Stimulated activated CD8-positive, alpha-beta memory T cell treated with anti-CD3 and anti-CD28 coated beads, Interleukin-2, amount 100 ng/mL, for 48 hours (primary cell): ENCODE results near the gene DYNC1H1.
"Not testable (repeated sequence)": the region's sequence is repeated elsewhere in the genome, so short reads cannot be mapped to it uniquely, and the experiment has no call there.

Source experiments
- DNase-seq, 2 donors: peaks; one replicate each; pipeline ENCODE4 v3.0.0-alpha.2; 2020; ENCODE audit warnings: low read depth in 2 of 2

DYNC1H1 gene

GRCh38 chr14:102063808-102064429 lies 99.5 kb downstream of the DYNC1H1 start:
- no peak for DNase-seq

- not testable (repeated sequence) for DNase-seq
Observed at GRCh38 chr14:102064590-102064989, 100.2 kb downstream of the DYNC1H1 start.

DNA sequence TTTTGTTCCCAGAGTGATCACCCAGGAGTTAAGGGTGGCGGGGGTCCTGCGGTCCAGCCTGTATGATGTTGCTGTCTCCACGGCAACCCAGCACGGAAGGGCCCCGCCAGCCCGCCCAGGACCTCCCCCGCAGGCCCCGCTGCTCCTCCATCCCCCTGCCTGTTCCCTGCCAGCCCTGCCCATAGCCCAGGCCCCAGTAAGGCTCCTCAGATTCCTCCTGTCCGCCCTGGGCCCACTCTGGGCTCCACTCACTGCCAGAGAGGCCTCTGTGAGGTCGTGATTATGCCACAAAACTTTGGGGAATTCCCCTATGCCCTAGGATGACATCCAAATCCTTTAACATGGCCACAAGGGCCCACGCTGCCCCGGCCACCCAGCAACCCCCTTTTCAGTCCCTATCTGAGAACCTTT lies 101.7 kb downstream of the DYNC1H1 start:
- no peak for DNase-seq

- no peak for DNase-seq
Observed at GRCh38 chr14:102071283-102071998, 107.1 kb downstream of the DYNC1H1 start.

DNA sequence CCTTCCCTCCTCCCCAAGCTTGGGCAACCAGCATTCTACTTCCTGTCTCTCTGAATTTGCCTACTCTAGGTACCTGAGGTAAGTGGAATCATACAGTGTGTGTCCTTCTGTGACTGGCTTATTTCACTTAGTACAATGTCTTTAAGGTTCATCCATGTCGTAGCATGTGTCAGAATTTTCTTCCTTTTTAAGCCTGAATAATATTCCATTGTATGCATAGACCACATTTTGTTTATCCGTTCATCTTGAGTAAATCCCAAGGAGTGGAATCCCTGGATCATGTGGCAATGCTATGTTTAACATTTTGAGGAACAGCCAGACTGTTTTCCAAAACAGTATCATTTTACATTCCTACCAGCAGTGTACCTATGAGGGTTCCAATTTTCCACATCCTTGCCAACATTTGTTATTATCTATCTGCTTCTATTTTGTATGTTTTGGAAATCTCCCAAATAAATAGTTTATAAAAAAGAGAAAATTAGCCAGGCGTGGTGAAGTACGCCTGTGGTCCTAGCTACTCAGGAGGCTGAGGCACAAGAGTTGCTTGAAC lies 110.1 kb downstream of the DYNC1H1 start:
- DNase-seq = no peak

DNA sequence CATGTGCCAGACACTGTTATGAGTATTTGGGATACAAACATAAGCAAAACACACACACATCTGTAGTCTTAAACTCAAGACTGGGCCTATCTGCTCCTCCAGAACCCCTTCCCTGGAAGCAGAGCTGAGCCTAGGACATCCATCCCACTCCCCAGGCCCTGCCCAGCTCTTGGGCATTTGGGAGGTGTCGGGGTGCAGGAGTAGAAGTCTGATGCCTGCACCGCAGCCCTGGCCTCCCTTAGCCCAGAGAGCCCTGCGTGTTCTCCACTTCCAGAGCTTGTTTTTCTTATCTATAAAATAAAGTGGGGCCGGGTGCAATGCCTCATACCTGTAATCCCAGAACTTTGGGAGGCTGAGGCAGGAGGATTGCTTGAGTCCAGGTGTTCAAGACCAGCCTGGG lies 110.8 kb downstream of the DYNC1H1 start:
- DNase-seq = no peak

DNA sequence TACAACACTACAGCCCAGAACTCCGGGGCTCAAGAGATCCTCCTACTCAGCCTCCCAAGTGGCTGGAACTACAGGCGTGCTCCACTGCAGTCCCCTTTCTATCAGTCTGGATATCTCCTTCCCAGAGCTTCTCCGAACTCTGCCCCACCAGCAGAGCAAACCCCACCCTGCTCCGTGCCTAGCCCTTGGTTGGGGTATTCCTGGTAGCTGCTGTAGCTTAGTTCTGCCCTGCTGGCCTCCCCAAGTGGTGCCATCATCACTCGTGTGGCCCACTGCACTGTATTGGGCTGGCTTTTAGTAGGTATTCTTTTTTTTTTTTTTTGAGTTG lies 113.0 kb downstream of the DYNC1H1 start:
- DNase-seq = no peak

- not testable (repeated sequence) for DNase-seq
Observed at GRCh38 chr14:102078361-102078791, 114.0 kb downstream of the DYNC1H1 start.

DNA sequence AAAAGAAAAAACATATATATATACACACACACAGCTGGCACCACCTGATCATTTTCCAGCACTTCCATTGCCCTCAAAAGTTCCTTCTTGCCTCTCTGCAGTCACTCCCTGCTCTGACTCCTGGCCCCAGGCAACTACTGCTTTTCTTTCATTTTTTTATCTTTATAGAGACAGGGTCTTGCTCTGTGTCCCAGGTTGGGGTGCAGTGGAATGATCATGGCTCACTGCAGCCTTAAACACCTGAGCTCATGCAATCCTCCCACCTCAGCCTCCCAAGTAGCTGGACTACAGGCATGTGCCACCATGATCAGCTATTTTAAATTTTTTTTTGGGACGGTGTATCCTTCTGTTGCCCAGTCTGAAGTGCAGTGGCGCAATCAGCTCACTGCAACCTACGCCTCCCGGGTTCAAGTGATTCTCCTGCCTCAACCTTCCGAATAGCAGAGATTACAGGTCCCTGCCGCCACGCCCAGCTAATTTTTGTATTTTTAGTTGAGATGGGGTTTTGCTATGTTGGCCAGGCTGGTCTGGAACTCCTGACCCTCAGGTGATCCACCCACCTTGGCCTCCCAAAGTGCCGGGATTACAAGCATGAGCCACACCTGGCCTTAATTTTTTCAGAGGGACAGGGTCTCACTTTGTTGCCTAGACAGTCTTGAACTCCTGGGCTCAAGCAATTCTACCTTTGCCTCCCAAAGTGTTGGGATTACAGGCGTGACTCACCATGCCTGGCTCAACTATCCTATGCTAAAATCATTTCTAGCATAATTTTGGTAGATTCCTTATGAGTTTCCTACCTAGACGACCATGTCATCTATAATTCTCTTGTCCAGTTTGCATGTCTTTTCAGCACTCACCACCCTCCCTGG lies 114.7 kb downstream of the DYNC1H1 start:
- no peak for DNase-seq

- DNase-seq = no peak
Observed at GRCh38 chr14:102079700-102079979, 115.3 kb downstream of the DYNC1H1 start.

DNA sequence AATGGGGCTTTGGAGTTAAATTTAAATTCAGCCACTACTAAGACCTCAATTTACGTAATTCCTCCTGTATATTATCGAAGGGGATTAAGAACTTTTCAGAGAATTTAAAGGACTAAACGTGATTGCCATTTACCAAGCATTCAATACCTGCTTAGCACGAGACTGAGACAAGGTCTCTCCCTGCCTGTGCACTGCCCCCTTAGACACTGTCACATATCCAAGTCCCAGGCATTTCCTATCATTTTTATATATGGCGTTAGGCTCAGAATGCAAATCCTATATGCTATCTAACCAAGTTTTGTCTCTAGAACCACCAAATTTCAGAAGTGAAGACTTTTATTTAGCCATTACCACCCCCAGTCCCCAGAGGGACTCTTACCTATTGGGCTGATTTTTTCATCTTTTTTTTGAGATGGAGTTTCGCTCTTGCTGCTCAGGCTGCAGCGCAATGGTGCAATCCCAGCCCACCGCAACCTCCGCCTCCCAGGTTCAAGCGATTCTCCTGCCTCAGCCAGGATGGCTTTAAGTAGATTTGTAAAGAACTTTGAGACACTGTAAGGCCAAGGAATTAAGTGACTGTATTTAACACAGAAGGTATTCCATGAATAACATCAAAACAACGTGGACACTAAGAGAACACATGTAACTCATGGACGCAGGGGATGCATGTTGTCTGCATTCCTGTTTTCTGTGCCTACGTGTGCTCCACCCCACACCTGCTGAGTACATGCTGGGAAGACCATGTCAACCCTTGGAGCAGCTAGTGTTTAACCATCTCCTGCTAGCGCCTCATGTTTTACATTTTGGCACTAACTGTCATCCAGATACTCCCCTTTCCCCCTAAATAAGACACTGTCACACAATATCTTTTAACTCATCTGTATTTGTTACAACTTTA lies 116.1 kb downstream of the DYNC1H1 start:
- DNase-seq = no peak

- no peak for DNase-seq
Observed at GRCh38 chr14:102081231-102082080, 117.1 kb downstream of the DYNC1H1 start.

- DNase-seq = not testable (repeated sequence)
Observed at GRCh38 chr14:102084522-102084921, 120.1 kb downstream of the DYNC1H1 start.

DNA sequence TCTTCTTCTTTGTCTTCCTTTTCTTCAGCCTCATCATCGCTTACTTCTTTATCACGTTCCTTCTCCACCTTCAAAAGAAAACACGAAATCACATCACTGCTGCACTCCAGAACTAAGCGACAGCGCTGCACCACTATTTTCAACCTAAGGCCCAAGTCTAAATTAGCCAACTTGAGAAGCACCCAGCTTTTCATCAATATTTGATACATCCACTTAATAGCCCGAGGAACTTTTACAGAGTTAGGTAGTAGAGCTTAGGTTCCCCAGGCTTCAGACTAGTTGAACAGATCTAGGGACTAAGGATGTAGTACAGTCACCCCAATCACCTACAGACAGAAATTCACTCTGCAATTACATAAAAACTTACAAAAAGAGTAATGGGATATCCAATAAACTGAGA lies 120.6 kb downstream of the DYNC1H1 start:
- no peak for DNase-seq

DNA sequence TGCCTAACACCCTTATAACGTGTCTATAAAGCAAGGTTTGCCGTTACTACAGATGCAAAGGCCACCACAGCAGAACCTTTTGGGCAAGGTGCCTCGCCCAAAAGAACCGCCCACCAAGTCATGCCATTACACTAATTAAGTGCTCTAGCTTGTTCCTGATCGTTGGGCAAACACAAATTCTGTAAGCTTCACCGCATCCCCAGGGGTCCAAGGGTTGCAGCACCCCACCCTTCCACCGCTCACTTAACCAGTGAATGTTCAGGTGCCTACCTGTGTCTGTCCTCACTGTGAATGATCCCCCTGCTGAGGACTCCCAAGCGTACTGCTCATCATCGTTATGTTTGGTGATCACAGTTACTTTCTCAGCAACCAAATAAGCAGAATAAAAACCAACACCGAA lies 121.1 kb downstream of the DYNC1H1 start:
- DNase-seq = no peak

DNA sequence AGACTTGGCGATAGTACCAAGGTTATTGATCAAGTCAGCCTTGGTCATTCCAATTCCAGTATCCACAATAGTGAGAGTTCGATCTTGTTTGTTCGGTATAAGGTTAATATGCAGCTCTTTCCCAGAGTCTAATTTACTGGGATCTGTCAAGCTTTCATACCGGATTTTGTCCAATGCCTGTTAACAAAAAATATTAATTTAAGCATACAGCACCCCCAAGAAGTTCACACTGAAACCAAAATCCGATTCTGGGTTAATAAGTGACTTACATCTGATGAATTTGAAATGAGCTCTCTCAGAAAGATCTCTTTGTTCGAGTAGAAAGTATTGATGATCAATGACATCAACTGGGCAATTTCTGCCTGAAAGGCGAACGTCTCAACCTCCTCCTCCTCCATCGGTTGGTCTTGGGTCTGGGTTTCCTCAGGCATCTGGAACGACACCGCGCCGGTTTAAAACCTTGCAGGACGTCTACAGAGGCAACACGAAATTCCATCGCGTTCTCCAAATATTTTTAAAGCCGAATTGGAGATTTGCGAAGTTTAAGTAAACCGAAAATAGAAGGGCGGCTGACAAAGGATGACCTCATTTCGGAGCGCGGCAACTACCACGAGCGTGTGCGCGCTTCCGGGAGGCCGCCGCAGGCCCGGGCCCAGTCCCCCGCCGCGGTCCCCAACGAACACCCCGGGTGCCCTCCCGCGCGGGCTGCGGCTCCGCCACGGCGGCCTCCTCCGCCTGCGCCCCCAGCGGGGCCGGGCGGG lies 121.8 kb downstream of the DYNC1H1 start:
- peak; percentile 23 to 36 for DNase-seq

GRCh38 chr14:102086709-102086971 lies 122.3 kb downstream of the DYNC1H1 start:
- no peak for DNase-seq

- DNase-seq = peak; percentile 93 to 95
Observed at GRCh38 chr14:102086972-102087761, 122.8 kb downstream of the DYNC1H1 start, which contains the start of gene HSP90AA1. Gene HSP90AA1 (minus strand): TSS chr14:102087044. CDS start chr14:102086378, 666 bp downstream.

- no peak for DNase-seq
Observed at GRCh38 chr14:102087762-102088011, 123.3 kb downstream of the DYNC1H1 start.
